Stimulated activated CD8-positive, alpha-beta memory T cell treated with anti-CD3 and anti-CD28 coated beads, Interleukin-2, amount 100 ng/mL, for 1 hour (primary cell): Measurements from ENCODE around the gene IQCH.

Experiments used
- DNase-seq, 2 donors: peaks; one replicate each; pipeline ENCODE4 v3.0.0-alpha.2; 2020; ENCODE audit warnings: low read depth in 2 of 2

Gene IQCH

DNA sequence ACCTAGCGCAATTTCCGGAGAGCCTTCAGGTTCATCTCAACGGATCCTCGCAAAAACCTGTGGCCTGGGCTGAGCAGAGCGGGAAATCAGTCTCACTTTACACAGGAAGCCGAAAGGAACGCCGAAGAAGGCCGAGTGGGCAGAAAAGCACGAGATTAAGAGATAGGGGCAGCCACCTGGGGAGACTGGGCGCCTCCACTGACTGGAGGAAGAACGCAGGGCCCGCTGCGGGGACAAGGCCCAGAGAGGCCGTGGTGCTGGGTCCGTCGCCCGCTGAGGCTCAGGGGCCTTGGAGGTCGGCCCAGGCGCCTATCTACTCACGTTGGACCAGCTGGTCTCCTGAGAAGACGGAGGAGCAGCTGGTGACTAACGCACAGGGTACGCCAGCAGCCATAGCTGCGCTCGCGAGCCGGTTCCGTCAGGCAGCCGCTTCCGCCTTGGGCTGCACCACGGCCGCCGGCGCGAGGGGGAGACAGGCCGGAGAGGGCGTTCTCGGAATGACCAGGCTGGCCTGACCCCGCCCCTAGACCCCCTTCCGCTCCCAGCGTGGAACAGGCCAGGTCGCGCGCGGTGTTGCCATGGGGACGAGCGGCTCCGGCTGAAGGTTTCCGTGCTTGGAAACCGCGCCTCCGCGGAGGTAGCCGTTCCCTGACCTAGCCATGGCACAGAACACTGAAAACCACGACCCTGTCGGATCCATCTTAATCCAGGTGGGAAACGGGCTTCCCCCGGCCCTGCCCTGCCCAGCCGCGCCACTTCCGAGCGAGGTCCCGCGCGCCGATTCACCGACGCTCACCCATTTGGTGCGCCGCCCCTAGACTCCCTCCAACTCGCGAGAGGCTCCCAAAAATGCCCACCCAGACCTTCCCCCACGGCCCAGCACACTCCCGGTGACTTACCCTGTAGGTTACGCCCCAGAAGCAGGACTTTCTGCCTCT is at the start of gene IQCH, which contains the start of gene AAGAB:
Gene IQCH, plus strand, starts transcription at position 549 of the 938 bp plus-strand sequence. Its CDS starts 111 bp downstream, at position 660.
Gene AAGAB, minus strand, starts transcription at position 424 of the 938 bp plus-strand sequence. Its CDS starts 30 bp downstream, at position 394.
- peak; percentile 95 to 97 for DNase-seq

- DNase-seq, result no peak
Observed at GRCh38 chr15:67207555-67208207, 46.9 kb upstream of the IQCH start.

- no peak for DNase-seq
Observed at GRCh38 chr15:67208396-67208795, 46.2 kb upstream of the IQCH start.

DNA sequence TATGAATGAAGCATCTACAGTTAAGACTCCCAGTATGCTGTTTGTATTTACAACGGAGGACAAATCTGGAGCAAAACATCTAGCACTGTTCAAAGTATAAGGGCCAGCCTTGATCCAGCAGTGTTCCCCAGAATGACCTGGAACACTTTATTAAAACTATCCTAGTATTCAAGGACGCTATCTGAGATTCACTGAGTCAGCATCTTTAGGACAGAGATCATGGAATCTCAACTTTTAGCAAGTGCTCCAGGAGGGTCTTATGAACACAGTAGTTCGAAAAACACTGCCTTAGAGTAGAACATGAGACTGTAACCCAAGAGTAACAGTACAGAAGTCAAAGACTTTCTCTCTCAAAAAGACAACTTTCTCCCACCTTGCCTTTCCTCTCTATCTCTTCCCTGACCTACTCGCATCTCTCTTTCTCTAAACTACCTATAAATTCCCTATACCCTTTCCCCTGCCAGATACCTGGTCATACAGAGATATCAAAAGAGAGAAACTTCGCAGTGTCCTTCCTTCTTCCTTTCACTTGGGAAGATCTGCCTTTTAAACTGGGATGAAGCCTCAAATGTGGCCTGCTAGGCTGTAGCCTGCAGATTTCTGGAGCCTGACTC is 43.9 kb upstream of the IQCH start:
- no peak for DNase-seq

GRCh38 chr15:67212684-67213367 is 41.8 kb upstream of the IQCH start:
- DNase-seq, result no peak

- no peak for DNase-seq
Observed at GRCh38 chr15:67215102-67215501, 39.5 kb upstream of the IQCH start.

DNA sequence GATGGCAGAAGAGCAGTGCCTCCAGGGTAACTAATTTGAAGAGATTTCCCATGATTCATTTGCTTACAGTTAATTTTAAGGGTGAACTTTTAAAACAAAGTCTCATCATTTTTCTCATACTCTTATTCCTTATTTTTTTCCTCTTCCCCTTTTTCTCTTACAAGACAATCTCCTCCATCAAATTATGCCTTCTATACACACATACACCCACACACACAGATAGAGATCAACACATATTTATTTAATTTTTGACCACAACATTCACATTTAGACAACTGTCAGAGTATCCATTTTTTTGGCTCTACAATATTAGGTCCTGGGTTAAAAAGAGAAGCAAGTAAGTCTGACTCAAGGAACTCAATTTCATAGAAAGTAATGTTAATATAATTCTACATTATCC is 37.7 kb upstream of the IQCH start:
- no peak for DNase-seq

GRCh38 chr15:67218428-67218827 is 36.2 kb upstream of the IQCH start:
- no peak for DNase-seq

- DNase-seq, result no peak
Observed at GRCh38 chr15:67219288-67219687, 35.3 kb upstream of the IQCH start.

- no peak for DNase-seq
Observed at GRCh38 chr15:67224889-67225288, 29.7 kb upstream of the IQCH start.

DNA sequence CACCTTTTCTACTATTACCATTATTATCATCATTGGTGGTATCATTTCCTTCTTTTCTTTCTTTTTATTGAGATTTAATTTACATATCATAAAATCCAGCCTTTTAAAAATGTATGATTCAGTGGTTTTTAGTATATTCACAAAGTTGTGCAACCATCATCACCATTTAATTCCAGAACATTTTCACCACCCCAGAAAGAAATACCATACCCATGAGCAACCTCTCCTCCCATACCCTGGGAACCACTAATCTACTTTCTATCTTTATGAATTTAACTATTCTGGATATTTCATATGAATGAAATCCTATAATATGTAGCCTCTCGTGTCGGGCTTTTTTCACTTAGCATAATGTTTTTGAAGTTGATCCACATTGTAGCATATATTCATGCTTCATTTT is 29.2 kb upstream of the IQCH start:
- DNase-seq, result no peak

DNA sequence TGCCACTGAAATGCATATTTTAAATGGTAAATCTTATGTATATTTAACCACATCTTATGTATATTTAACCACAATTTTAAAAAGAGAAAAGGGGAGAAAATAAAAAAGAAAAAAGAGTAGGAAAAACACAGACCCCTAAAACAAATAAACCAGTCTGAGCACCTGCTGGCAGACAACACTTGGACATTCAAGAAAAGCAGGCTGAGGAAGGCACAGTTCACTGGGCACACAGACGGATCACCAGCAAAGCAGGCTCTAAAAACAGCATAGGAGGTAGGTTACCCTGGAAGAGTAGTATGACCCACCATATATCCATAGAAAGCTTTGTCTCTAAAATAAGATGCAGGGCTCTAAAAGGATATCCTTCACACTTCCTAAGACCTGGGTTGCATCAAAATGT is 27.2 kb upstream of the IQCH start:
- DNase-seq, result no peak

- no peak for DNase-seq
Observed at GRCh38 chr15:67227846-67228245, 26.7 kb upstream of the IQCH start.

GRCh38 chr15:67228286-67228685 is 26.3 kb upstream of the IQCH start:
- no peak for DNase-seq

DNA sequence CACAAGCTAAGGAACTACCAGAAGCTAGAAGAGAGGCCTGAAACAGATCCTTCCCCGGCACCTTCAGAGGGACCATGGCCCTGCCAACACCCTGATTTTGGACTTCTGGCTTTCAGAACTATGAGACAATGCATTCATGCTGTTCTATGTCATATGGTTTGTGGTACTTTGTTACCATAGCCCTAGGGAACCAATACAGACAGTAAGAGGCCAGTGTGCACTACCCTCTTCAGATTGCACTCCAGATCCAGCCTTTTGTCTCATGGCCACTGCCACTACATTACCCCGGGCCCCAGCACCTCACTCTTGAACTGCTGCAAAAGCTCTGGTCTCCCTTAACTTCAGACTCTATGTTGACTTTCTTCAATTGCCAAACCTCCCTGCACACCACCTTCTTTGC is 24.1 kb upstream of the IQCH start:
- DNase-seq, result no peak

DNA sequence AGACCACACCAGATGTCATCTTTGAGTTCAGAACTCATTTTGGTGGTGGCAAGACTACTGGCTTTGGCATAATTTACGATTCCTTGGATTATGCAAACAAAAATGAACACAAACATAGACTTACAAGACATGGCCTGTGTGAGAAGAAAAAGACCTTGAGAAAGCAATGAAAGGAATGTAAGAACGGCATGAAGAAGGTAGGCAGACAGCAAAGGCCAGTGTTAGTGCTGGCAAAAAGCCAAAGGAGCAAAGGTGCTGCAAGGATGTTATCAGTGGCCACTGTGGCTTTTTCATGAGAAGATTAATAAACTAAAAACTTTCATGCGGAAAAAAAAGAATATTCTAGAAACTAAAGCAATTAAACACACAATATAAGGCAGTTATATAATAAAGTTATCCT is 22.0 kb upstream of the IQCH start:
- DNase-seq, result no peak

DNA sequence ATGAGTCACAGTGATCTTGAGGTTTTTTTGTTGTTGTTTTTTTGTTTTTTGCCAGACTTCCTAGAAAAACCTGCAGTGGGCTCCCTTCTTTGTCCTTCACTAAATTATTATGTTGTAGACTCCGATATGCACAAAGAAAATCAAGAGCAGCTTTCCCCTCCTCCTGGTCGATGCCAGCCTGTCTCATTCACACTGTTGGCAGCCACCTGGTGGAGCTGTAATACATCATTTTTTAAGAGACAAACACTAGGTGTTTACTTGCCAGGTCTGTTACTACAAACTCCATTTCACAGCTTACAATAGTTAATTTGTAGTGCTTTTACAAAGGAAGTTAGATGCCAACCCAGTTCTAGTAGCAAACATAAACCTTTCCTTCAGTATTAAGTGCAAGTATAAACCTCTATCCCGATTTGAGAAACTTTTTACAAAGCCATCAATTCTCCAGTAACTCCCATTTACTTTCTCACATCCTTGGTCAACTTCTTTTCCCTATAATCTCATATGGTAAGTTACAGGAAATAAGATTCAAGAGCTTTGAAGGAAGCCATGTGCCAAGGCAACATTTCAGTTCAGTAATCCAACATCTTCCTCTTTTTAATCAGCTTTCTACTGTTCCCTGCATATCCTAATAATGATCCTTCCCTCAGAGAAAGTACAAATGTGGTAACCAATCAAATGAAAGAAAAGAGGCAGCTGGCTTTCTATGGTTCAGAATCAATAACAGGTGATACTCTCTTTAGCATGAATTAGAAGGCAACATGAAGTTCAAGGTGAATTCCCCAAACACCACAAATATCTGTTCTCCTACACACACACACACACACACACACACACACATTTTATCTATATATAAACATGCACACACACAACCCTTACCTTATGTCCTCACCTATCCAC is 14.1 kb upstream of the IQCH start:
- DNase-seq, result no peak

DNA sequence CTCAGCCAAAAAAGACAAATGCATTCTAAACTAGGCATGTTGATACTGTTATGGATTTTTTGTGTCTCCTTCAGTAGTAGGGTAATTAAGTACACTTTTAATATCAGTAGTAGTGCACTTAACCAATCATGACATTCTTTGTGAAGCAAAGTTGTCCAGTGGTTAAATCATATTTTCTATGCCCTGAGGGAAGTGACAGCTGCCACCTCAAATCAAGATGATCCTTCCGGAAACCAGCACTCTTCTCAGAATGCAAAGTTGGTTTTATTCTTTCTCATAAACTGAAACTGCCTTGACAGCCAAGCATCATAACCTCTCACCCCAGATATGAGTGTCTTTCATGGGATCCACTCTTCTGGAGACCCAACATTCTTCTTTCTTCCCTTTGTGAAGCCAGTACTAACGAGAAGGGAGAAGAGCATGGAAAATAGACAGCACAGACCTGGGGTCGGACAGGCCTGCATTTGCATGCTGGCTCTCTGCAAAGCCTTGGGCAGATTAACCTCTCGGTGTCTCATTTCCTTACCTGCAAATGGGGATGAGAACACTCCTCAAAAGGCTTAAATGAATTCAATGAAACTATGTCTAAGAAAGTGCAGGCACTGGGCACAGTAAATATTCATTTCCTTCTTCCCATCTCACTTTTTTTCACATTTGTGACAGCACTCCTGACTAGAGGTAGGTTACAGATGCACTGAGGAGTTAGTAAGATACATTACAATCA is 13.3 kb upstream of the IQCH start:
- no peak for DNase-seq

- no peak for DNase-seq
Observed at GRCh38 chr15:67242708-67243111, 11.9 kb upstream of the IQCH start.

DNA sequence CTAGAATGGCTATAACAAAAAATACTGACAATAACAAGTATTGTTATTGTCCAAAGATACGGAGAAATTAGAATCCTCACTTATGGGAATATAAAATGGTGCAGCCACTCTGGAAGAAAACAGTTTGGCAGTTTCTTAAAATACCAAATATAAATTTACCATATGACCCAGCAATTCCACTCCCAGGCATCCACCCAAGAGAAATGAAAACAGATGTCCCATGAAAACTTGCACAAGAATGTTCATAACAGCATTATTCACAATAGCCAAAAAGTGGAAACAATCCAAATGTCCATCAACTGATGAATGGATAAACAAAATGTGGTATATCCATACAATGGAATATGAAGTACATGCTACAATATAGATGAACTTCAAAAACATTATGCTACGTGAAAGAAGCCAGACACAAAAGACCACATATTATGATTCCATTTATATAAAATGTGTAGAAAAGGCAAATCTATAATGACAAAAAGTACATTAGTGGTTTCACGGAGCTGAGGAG is 9.6 kb upstream of the IQCH start:
- no peak for DNase-seq
